HepG2 (cell line): ENCODE results near the gene TCF20. TPM values are rescaled to one million over a fixed set of nuclear protein-coding genes. Genes with fewer than 3 reads are reported as not detected.

Source experiments
- CREBL2 ChIP-seq: sonication (generic); formaldehyde crosslinking; IDR thresholded peaks from 2 replicates; pipeline ENCODE4 v1.8.1; 2023; ENCODE audit warnings: missing genetic modification reagents, mild to moderate bottlenecking, borderline replicate concordance
- FOXM1 ChIP-seq: sonication (generic); formaldehyde crosslinking; IDR thresholded peaks from 2 replicates; pipeline ENCODE4 v1.5.0; 2020; ENCODE audit warnings: missing genetic modification reagents
- KAT2B ChIP-seq: fragments of 150-350 bp; IDR thresholded peaks from 2 replicates; pipeline ENCODE4 v1.6.1; 2014; ENCODE audit warnings: low read depth, low read length, borderline replicate concordance
- PRDM15 ChIP-seq: sonication (generic); formaldehyde crosslinking; IDR thresholded peaks from 2 replicates; pipeline ENCODE4 v1.4.0; 2020; ENCODE audit warnings: missing genetic modification reagents
- RBFOX2 ChIP-seq: fragments of 200-400 bp; formaldehyde crosslinking; IDR thresholded peaks from 2 replicates; pipeline ENCODE4 v1.6.1; 2017; ENCODE audit warnings: low read depth, mild to moderate bottlenecking, low read length
- SMARCC2 ChIP-seq: fragments of 450-650 bp; IDR thresholded peaks from 2 replicates; pipeline ENCODE4 v1.6.1; 2017; ENCODE audit warnings: antibody characterized with exemption, mild to moderate bottlenecking
- THRA ChIP-seq: sonication (generic); formaldehyde crosslinking; IDR thresholded peaks from 2 replicates; pipeline ENCODE4 v1.4.0; 2020; ENCODE audit warnings: missing genetic modification reagents, borderline replicate concordance
- TMF1 ChIP-seq: sonication (generic); formaldehyde crosslinking; IDR thresholded peaks from 2 replicates; pipeline ENCODE4 v1.8.1; 2022; ENCODE audit warnings: low read depth, missing genetic modification reagents
- ZBTB10 ChIP-seq: sonication (generic); formaldehyde crosslinking; IDR thresholded peaks from 2 replicates; pipeline ENCODE4 v1.4.0; 2020; ENCODE audit warnings: missing genetic modification reagents, borderline replicate concordance
- ZBTB21 ChIP-seq: sonication (generic); formaldehyde crosslinking; IDR thresholded peaks from 2 replicates; pipeline ENCODE4 v1.4.0; 2020; ENCODE audit warnings: missing genetic modification reagents
- ZNF101 ChIP-seq: sonication (generic); formaldehyde crosslinking; IDR thresholded peaks from 2 replicates; pipeline ENCODE4 v1.4.0; 2020; ENCODE audit warnings: mild to moderate bottlenecking, low read depth, missing genetic modification reagents, borderline replicate concordance
- ZNF383 ChIP-seq: sonication (generic); formaldehyde crosslinking; IDR thresholded peaks from 2 replicates; pipeline ENCODE4 v1.4.0; 2020; ENCODE audit warnings: missing genetic modification reagents, mild to moderate bottlenecking, borderline replicate concordance
- ZNF570 ChIP-seq: sonication (generic); formaldehyde crosslinking; IDR thresholded peaks from 2 replicates; pipeline ENCODE4 v1.4.0; 2020; ENCODE audit warnings: mild to moderate bottlenecking, missing genetic modification reagents, borderline replicate concordance
- ZNF660 ChIP-seq: sonication (generic); formaldehyde crosslinking; IDR thresholded peaks from 2 replicates; pipeline ENCODE4 v1.5.1; 2020; ENCODE audit warnings: mild to moderate bottlenecking, low read depth, missing genetic modification reagents, borderline replicate concordance
- ZNF709 ChIP-seq: sonication (generic); formaldehyde crosslinking; IDR thresholded peaks from 2 replicates; pipeline ENCODE4 v1.5.0; 2020; ENCODE audit warnings: mild to moderate bottlenecking, missing genetic modification reagents
- ZNF775 ChIP-seq: sonication (generic); formaldehyde crosslinking; IDR thresholded peaks from 2 replicates; pipeline ENCODE4 v1.4.0; 2020; ENCODE audit warnings: missing genetic modification reagents, mild to moderate bottlenecking, moderate library complexity, borderline replicate concordance
- ZNF841 ChIP-seq: sonication (generic); formaldehyde crosslinking; IDR thresholded peaks from 2 replicates; pipeline ENCODE4 v1.8.1; 2023; ENCODE audit warnings: missing genetic modification reagents, borderline replicate concordance
- ZNF879 ChIP-seq: sonication (generic); formaldehyde crosslinking; IDR thresholded peaks from 2 replicates; pipeline ENCODE4 v1.8.1; 2023; ENCODE audit warnings: missing genetic modification reagents
- ZSCAN20 ChIP-seq: sonication (generic); formaldehyde crosslinking; IDR thresholded peaks from 2 replicates; pipeline ENCODE4 v1.4.0; 2020; ENCODE audit warnings: missing genetic modification reagents, mild to moderate bottlenecking, borderline replicate concordance
- polyA plus RNA-seq, 8 experiments: library from polyadenylated mRNA; depleted of rRNA in 3 of 8; stranded (reverse) in 7 of 8; unstranded in 1 of 8; fragments of >200 nt; fragmentation: Illumina TruSeq in 4 of 8; extraction: Trizol in 4 of 8; gene quantifications; 2 replicates each; pipeline versions ENCODE4 v1.2.1 to v1.2.3, GENCODE V29; 2011 to 2016; ENCODE audit warnings: low read depth in 4 of 8, missing spikeins in 1 of 8, mixed read lengths in 1 of 8; ENCODE audit not compliant: insufficient read depth in 1 of 8
- total RNA-seq, 5 experiments: library from RNA; depleted of rRNA; stranded (reverse); fragments of >200 nt; fragmentation: Illumina TruSeq; extraction: Trizol; gene quantifications; 2 replicates each; pipeline ENCODE4 v1.2.3, GENCODE V29; 2016; ENCODE audit warnings: low read depth in 1 of 5

The TCF20 gene
- total and polyA plus RNA-seq, 2 of the 13 experiments (the other 11 are each of a cell fraction or from before 2014, with no cell fraction given), result 12.8 to 23.7 TPM

GRCh38 chr22:42269432-42270175 lies 849 bp downstream of the TCF20 start (continued):
- no peak; the same call in none of the 2 replicates for TF ChIP-seq ZNF709 (CRISPR knock-in tag)
- no peak for TF ChIP-seq THRA (CRISPR knock-in tag)
- TF ChIP-seq ZNF841, result no peak
- TF ChIP-seq ZNF879 (CRISPR knock-in tag), result no peak
- TF ChIP-seq ZNF570 (CRISPR knock-in tag), result no peak
- no peak for TF ChIP-seq PRDM15
- TF ChIP-seq SMARCC2, result no peak
- no peak for TF ChIP-seq ZNF101 (CRISPR knock-in tag)
- TF ChIP-seq KAT2B, result no peak
- TF ChIP-seq ZNF775 (CRISPR knock-in tag), result no peak
- TF ChIP-seq RBFOX2, result peak; percentile 84
- TF ChIP-seq ZBTB21 (CRISPR knock-in tag), result no peak
- no peak for TF ChIP-seq ZBTB10
- TF ChIP-seq ZNF660 (CRISPR knock-in tag), result no peak
- TF ChIP-seq ZNF383, result no peak
- TF ChIP-seq CREBL2 (CRISPR knock-in tag), result no peak
- no peak for TF ChIP-seq FOXM1 (CRISPR knock-in tag)
- peak; percentile 65; the same call in 1 of the 2 replicates for TF ChIP-seq ZSCAN20 (CRISPR knock-in tag)
- no peak for TF ChIP-seq TMF1 (CRISPR knock-in tag)
